Mucosa of descending colon (tissue), 3 donors: ENCODE results near the gene TMPRSS6. TPM values are rescaled to one million over a fixed set of nuclear protein-coding genes. Genes with fewer than 3 reads are reported as not detected.
A peak's percentile ranks its signal among the peaks of the same experiment; 100 is the strongest.

Experiments
- ATAC-seq: fragments of 200-7000 bp; cut with Tn5 transposase; one replicate; pipeline ENCODE4 v1.9.1; 2020; ENCODE audit warnings: mild to moderate bottlenecking, moderate library complexity
- DNase-seq, 3 donors: peaks; one replicate each; pipeline ENCODE4 v3.0.0-alpha.2; 2020
- H3K36me3 ChIP-seq: fragments of 200-600 bp; one replicate; pipeline ENCODE4 v1.8.0; 2021; ENCODE audit warnings: low read depth, mild to moderate bottlenecking
- H3K4me1 ChIP-seq: fragments of 200-600 bp; one replicate; pipeline ENCODE4 v1.8.0; 2021; ENCODE audit warnings: low read depth, mild to moderate bottlenecking
- H3K4me3 ChIP-seq: fragments of 200-600 bp; one replicate; pipeline ENCODE4 v1.8.0; 2021; ENCODE audit warnings: mild to moderate bottlenecking
- H3K9me3 ChIP-seq: fragments of 200-600 bp; one replicate; pipeline ENCODE4 v1.8.0; 2021; ENCODE audit warnings: mild to moderate bottlenecking
- intact Hi-C, 2 donors: fragments of 100-400 bp; cut with DNase I in 1 of 2; cut with micrococcal nuclease in 1 of 2; formaldehyde crosslinking; loops; one replicate each; pipeline versions ENCODE4 v1.11.0 to v1.11.1; 2022; cut with DNase I, micrococcal nuclease
- total RNA-seq, 3 donors: library from RNA; stranded (reverse); fragmentation: NEBNext Ultra II Directional in 2 of 3; extraction: Animal tissue kit (Norgen Biotek cat#: 25700) in 2 of 3; gene quantifications; one replicate each; pipeline versions ENCODE4 v1.2.1 to v1.2.4, GENCODE V29; 2021 to 2023
- TF ChIP-seq, protein P1 (sequence below): fragments of 200-600 bp; IDR thresholded peaks from one replicate; pipeline ENCODE4 v1.8.0; 2022; ENCODE audit warnings: antibody characterized with exemption, mild to moderate bottlenecking
- donor health status: DM: no; HTN: no; CAD: no; lungs with moderate emphysema.
- donor health status: DM: no; HTN: no; CAD: no.
- donor health status: DM: no; HTN: yes; CAD: no.

Gene TMPRSS6
- total RNA-seq, 3 donors from 2014 or later = 0.29 to 0.46 TPM; not detected in 1

GRCh38 chr22:37053310-37054055, 56.0 kb downstream of the TMPRSS6 start:
- Histone ChIP-seq H3K36me3 (no peaks in the 10 kb centered on the region), H3K9me3 (no peaks in the 10 kb centered on the region), H3K4me3 (no peak overlapping the region), H3K4me1 (peaks cover 29% of the 10 kb centered on the region)
- peak in 1 of 3 donors; percentile 56 for DNase-seq
- peak; percentile 59 for ATAC-seq
- intact Hi-C loops = no loop called here
- TF ChIP-seq, protein P1, sequence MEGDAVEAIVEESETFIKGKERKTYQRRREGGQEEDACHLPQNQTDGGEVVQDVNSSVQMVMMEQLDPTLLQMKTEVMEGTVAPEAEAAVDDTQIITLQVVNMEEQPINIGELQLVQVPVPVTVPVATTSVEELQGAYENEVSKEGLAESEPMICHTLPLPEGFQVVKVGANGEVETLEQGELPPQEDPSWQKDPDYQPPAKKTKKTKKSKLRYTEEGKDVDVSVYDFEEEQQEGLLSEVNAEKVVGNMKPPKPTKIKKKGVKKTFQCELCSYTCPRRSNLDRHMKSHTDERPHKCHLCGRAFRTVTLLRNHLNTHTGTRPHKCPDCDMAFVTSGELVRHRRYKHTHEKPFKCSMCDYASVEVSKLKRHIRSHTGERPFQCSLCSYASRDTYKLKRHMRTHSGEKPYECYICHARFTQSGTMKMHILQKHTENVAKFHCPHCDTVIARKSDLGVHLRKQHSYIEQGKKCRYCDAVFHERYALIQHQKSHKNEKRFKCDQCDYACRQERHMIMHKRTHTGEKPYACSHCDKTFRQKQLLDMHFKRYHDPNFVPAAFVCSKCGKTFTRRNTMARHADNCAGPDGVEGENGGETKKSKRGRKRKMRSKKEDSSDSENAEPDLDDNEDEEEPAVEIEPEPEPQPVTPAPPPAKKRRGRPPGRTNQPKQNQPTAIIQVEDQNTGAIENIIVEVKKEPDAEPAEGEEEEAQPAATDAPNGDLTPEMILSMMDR = no peak

GRCh38 chr22:37052386-37053309, 56.9 kb downstream of the TMPRSS6 start:
- ATAC-seq = no peak
- TF ChIP-seq, protein P1 = no peak
- Histone ChIP-seq H3K9me3 (no peaks in the 10 kb centered on the region), H3K36me3 (no peaks in the 10 kb centered on the region), H3K4me3 (no peak overlapping the region), H3K4me1 (peaks cover 29% of the 10 kb centered on the region)
- no peak for DNase-seq
- intact Hi-C loops = no loop called here

- peak; percentile 81 for ATAC-seq
- H3K4me1 ChIP-seq = peaks cover 29% of the 10 kb centered on the region
- TF ChIP-seq, protein P1 = no peak
- H3K9me3 ChIP-seq = no peaks in the 10 kb centered on the region
- DNase-seq = peak; percentile 75 to 87 (median 86)
- H3K4me3 ChIP-seq = peak within 1 kb of the TSS; percentile 24
- no peaks in the 10 kb centered on the region for H3K36me3 ChIP-seq
- intact Hi-C loops = no loop called here
Measured at GRCh38 chr22:37051391-37052385, 57.8 kb downstream of the TMPRSS6 start, which contains the start of gene KCTD17. Gene KCTD17 (plus strand): TSS chr22:37051742. CDS start chr22:37051761, 19 bp downstream.

- no peak for ATAC-seq
- DNase-seq = no peak
- H3K9me3 ChIP-seq = no peaks in the 10 kb centered on the region
- TF ChIP-seq, protein P1 = no peak
- no peaks in the 10 kb centered on the region for H3K36me3 ChIP-seq
- intact Hi-C loops = no loop called here
- H3K4me1 ChIP-seq = peaks cover 29% of the 10 kb centered on the region
- H3K4me3 ChIP-seq = no peak overlapping the region
Measured at GRCh38 chr22:37050913-37051312, 58.6 kb downstream of the TMPRSS6 start.

- intact Hi-C loops = no loop called here
- DNase-seq (no peak), ATAC-seq (no peak)
Measured at GRCh38 chr22:37049224-37049623, 60.3 kb downstream of the TMPRSS6 start.

More at GRCh38 chr22:37049224-37049623, 60.3 kb downstream of the TMPRSS6 start:
- H3K9me3 ChIP-seq = no peaks in the 10 kb centered on the region
- no peaks in the 10 kb centered on the region for H3K36me3 ChIP-seq
- TF ChIP-seq, protein P1 = no peak
- peaks cover 37% of the 10 kb centered on the region for H3K4me1 ChIP-seq
- H3K4me3 ChIP-seq = no peak overlapping the region
